Muscle of leg (tissue), 11 donors: ENCODE measurements around the gene CALN1. TPM values are rescaled to one million over a fixed set of nuclear protein-coding genes. Genes with fewer than 3 reads are reported as not detected.
A peak's percentile ranks its signal among the peaks of the same experiment; 100 is the strongest.
"Not testable (repeated sequence)": the region's sequence is repeated elsewhere in the genome, so short reads cannot be mapped to it uniquely, and the experiment has no call there.

Experiments
- DNase-seq: peaks from one replicate; pipeline ENCODE4 v3.0.0; 2013
- H3K27ac ChIP-seq: one replicate; pipeline ENCODE4 v1.5.1; 2013; ENCODE audit warnings: mild to moderate bottlenecking, low read length, control low read depth
- H3K27me3 ChIP-seq: one replicate; pipeline ENCODE4 v1.6.1; 2013; ENCODE audit warnings: low read length; ENCODE audit not compliant: control insufficient read depth, insufficient read depth
- H3K36me3 ChIP-seq: one replicate; pipeline ENCODE4 v1.6.1; 2013; ENCODE audit warnings: low read length; ENCODE audit not compliant: control insufficient read depth, insufficient read depth
- H3K4me1 ChIP-seq: one replicate; pipeline ENCODE4 v1.6.1; 2013; ENCODE audit warnings: low read length; ENCODE audit not compliant: control insufficient read depth, insufficient read depth
- H3K4me3 ChIP-seq: one replicate; pipeline ENCODE4 v1.5.1; 2013; ENCODE audit warnings: low read length, control low read depth
- H3K9me3 ChIP-seq: replicated peaks from 2 replicates; pipeline ENCODE4 v1.6.1; 2013; ENCODE audit warnings: low read depth, low read length; ENCODE audit not compliant: control insufficient read depth
- WGBS: methylation state at CpG from one replicate; pipeline ENCODE4 v1.1.5; 2013; ENCODE audit warnings: missing lambda C conversion rate; ENCODE audit not compliant: insufficient coverage; 5-methylcytosine and 5-hydroxymethylcytosine counted together
- polyA plus RNA-seq, 8 donors: library from polyadenylated mRNA; unstranded; fragments of 120-200 nt; gene quantifications; one replicate each; pipeline versions ENCODE4 v1.2.1 to v1.2.3, GENCODE V29; 2013; ENCODE audit warnings: inconsistent platforms in 1 of 8, low replicate concordance in 1 of 8; ENCODE audit not compliant: insufficient read length in 8 of 8, insufficient read depth in 1 of 8
- total RNA-seq: library from RNA; stranded (reverse); fragments of 120-200 nt; gene quantifications from one replicate; pipeline ENCODE4 v1.2.4, GENCODE V29; 2013

CALN1 gene
- total and polyA plus RNA-seq, 9 donors, result 0.65 to 2.3 (median 1.0) TPM

- H3K9me3 ChIP-seq, result no peaks in the 10 kb centered on the region
- H3K27me3 ChIP-seq, result no peaks in the 10 kb centered on the region
- no peak overlapping the region for H3K27ac ChIP-seq
- H3K4me3 ChIP-seq, result no peak overlapping the region
- H3K4me1 ChIP-seq, result no peaks in the 10 kb centered on the region
- no peaks in the 10 kb centered on the region for H3K36me3 ChIP-seq
- DNase-seq, result no peak
- 59% methylated on average over 6 of the region's 10 CpGs for WGBS
These were observed 672.5 kb downstream of the CALN1 start for GRCh38 chr7:71739520-71740173.

- not testable (repeated sequence) for H3K9me3 ChIP-seq, H3K4me3 ChIP-seq, H3K27me3 ChIP-seq, H3K4me1 ChIP-seq, H3K27ac ChIP-seq, H3K36me3 ChIP-seq, DNase-seq
- 92% methylated on average over 19 of the region's 42 CpGs for WGBS
These were observed 674.1 kb downstream of the CALN1 start for GRCh38 chr7:71737931-71738540.

- 72% methylated on average over 4 of the region's 7 CpGs for whole genome bisulfite sequencing
These were observed 676.1 kb downstream of the CALN1 start for GRCh38 chr7:71735961-71736556.

GRCh38 chr7:71733107-71733870 lies 678.8 kb downstream of the CALN1 start:
- 2% methylated on average over 25 of the region's 29 CpGs for WGBS
- no peak overlapping the region for H3K4me3 ChIP-seq
- no peak overlapping the region for H3K27ac ChIP-seq
- peaks cover 8% of the 10 kb centered on the region for H3K9me3 ChIP-seq
- DNase-seq, result peak; percentile 87
- no peaks in the 10 kb centered on the region for H3K27me3 ChIP-seq
- peaks cover 3% of the 10 kb centered on the region for H3K4me1 ChIP-seq
- H3K36me3 ChIP-seq, result no peaks in the 10 kb centered on the region

More at GRCh38 chr7:71735961-71736556, 676.1 kb downstream of the CALN1 start:
- no peak overlapping the region for H3K27ac ChIP-seq
- H3K36me3 ChIP-seq, result no peaks in the 10 kb centered on the region
- peak; percentile 83 for DNase-seq
- no peak overlapping the region for H3K4me3 ChIP-seq
- H3K9me3 ChIP-seq, result peaks cover 3% of the 10 kb centered on the region
- peaks cover 3% of the 10 kb centered on the region for H3K4me1 ChIP-seq
- no peaks in the 10 kb centered on the region for H3K27me3 ChIP-seq

- 67% methylated on average over 6 of the region's 9 CpGs for WGBS
- Histone ChIP-seq H3K4me1 (peaks cover 3% of the 10 kb centered on the region), H3K9me3 (peaks cover 8% of the 10 kb centered on the region), H3K36me3 (no peaks in the 10 kb centered on the region), H3K4me3 (no peak overlapping the region), H3K27ac (no peak overlapping the region), H3K27me3 (no peaks in the 10 kb centered on the region)
- no peak for DNase-seq
These were observed 680.4 kb downstream of the CALN1 start for GRCh38 chr7:71731740-71732139.
